Esophagus squamous epithelium (tissue), 5 donors: ENCODE measurements around the gene ATXN1. TPM values are rescaled to one million over a fixed set of nuclear protein-coding genes. Genes with fewer than 3 reads are reported as not detected.
"Not testable (repeated sequence)": the region's sequence is repeated elsewhere in the genome, so short reads cannot be mapped to it uniquely, and the experiment has no call there.

Source experiments
- DNase-seq: peaks from one replicate; lab custom pipeline; 2025; lab: John Stamatoyannopoulos, UW
- H3K27ac ChIP-seq, 4 donors: fragments of 200-600 bp; sonication (generic); one replicate each; pipeline ENCODE4 v1.5.1; 2016 to 2019; ENCODE audit warnings: mild to moderate bottlenecking in 1 of 4
- H3K27me3 ChIP-seq, 4 donors: fragments of 200-600 bp; sonication (generic); 1 replicate in 3 of 4; 2 replicates in 1 of 4; pipeline versions ENCODE4 v1.5.1 to v1.6.0; 2017 to 2021; ENCODE audit warnings: antibody characterized with exemption in 1 of 4
- H3K36me3 ChIP-seq, 3 donors: fragments of 200-600 bp; sonication (generic); one replicate each; pipeline ENCODE4 v1.5.1; 2016 to 2019
- H3K4me1 ChIP-seq, 3 donors: fragments of 200-600 bp; sonication (generic); one replicate each; pipeline ENCODE4 v1.5.1; 2017 to 2019
- H3K4me3 ChIP-seq, 4 donors: fragments of 200-600 bp; sonication (generic); 1 replicate in 3 of 4; 2 replicates in 1 of 4; pipeline ENCODE4 v1.5.1; 2016 to 2019; ENCODE audit warnings: mild to moderate bottlenecking in 2 of 4, moderate library complexity in 1 of 4
- H3K9me3 ChIP-seq, 3 donors: fragments of 200-600 bp; sonication (generic); one replicate each; pipeline ENCODE4 v1.5.1; 2016 to 2019
- CTCF ChIP-seq, 6 experiments: fragments of 450-650 bp in 4 of 6; fragments of 200-600 bp in 2 of 6; sonication (generic) in 2 of 6; IDR thresholded peaks; one replicate each; pipeline ENCODE4 v1.5.1; 2016 to 2019; ENCODE audit warnings: antibody characterized with exemption in 6 of 6, mild to moderate bottlenecking in 4 of 6, moderate library complexity in 4 of 6
- POLR2A ChIP-seq, 4 donors: fragments of 450-650 bp; IDR thresholded peaks; one replicate each; pipeline ENCODE4 v1.6.1; 2017; ENCODE audit warnings: antibody characterized with exemption in 4 of 4, mild to moderate bottlenecking in 4 of 4, moderate library complexity in 3 of 4
- WGBS, 2 donors: methylation state at CpG; one replicate each; pipeline ENCODE4 v1.1.5; 2018; 5-methylcytosine and 5-hydroxymethylcytosine counted together
- intact Hi-C: fragments of 100-400 bp; cut with DNase I; formaldehyde crosslinking; loops from one replicate; pipeline ENCODE4 v1.15.0; 2022
- total RNA-seq, 4 donors: library from RNA; depleted of rRNA; stranded (reverse); fragments of >200 nt; gene quantifications; one replicate each; pipeline ENCODE4 v1.1.0, GENCODE V29; 2016
- donor health status: DM: yes; HTN: yes; CAD: no.

ATXN1 gene
- total RNA-seq, 4 donors from 2014 or later: 17.5 to 50.5 (median 28.5) TPM

GRCh38 chr6:16623029-16623653 is 138.1 kb downstream of the ATXN1 start:
- Histone ChIP-seq H3K27me3 (no peaks in the 10 kb centered on the region), H3K9me3 (no peaks in the 10 kb centered on the region), H3K4me3 (no peak overlapping the region), H3K36me3 (peaks cover 0 to 4% (median 0%) of the 10 kb centered on the region in 3 donors), H3K27ac (no peak overlapping the region), H3K4me1 (peaks cover 0 to 25% (median 8%) of the 10 kb centered on the region in 3 donors)
- no peak for TF ChIP-seq CTCF (IDR thresholded peaks at IDR 0.05)
- no peak for TF ChIP-seq POLR2A (IDR thresholded peaks at IDR 0.05)
- intact Hi-C loops: no loop called here
- 39 to 83% methylated on average over 3 of the region's 3 CpGs for WGBS, 2 donors
- DNase-seq: no peak

GRCh38 chr6:16622193-16622592 is 139.1 kb downstream of the ATXN1 start:
- H3K27me3 ChIP-seq: no peaks in the 10 kb centered on the region
- 82 to 86% methylated on average over 5 of the region's 5 CpGs for WGBS, 2 donors

GRCh38 chr6:16621002-16621401 is 140.3 kb downstream of the ATXN1 start:
- no peak overlapping the region for H3K27ac ChIP-seq
- H3K4me3 ChIP-seq: no peak overlapping the region
- intact Hi-C loops: no loop called here
- no peak for DNase-seq
- TF ChIP-seq POLR2A (IDR thresholded peaks at IDR 0.05) (no peak), CTCF (IDR thresholded peaks at IDR 0.05) (no peak)
- peaks cover 0 to 25% (median 8%) of the 10 kb centered on the region in 3 donors for H3K4me1 ChIP-seq
- no peaks in the 10 kb centered on the region for H3K36me3 ChIP-seq
- WGBS, 2 donors: 67 to 74% methylated on average over 6 of the region's 6 CpGs
- no peaks in the 10 kb centered on the region for H3K27me3 ChIP-seq
- no peaks in the 10 kb centered on the region for H3K9me3 ChIP-seq

More at GRCh38 chr6:16622193-16622592, 139.1 kb downstream of the ATXN1 start:
- no peaks in the 10 kb centered on the region for H3K9me3 ChIP-seq
- peaks cover 0 to 25% (median 8%) of the 10 kb centered on the region in 3 donors for H3K4me1 ChIP-seq
- peaks cover 0 to under 1% (median 0%) of the 10 kb centered on the region in 3 donors for H3K36me3 ChIP-seq
- DNase-seq: no peak
- no peak overlapping the region for H3K4me3 ChIP-seq
- TF ChIP-seq CTCF (IDR thresholded peaks at IDR 0.05): no peak
- no peak for TF ChIP-seq POLR2A (IDR thresholded peaks at IDR 0.05)
- intact Hi-C loops: no loop called here
- H3K27ac ChIP-seq: no peak overlapping the region

GRCh38 chr6:16619777-16620176 is 141.5 kb downstream of the ATXN1 start:
- TF ChIP-seq CTCF (IDR thresholded peaks at IDR 0.05): no peak
- Histone ChIP-seq H3K9me3 (no peaks in the 10 kb centered on the region), H3K27me3 (no peaks in the 10 kb centered on the region), H3K36me3 (peaks cover 0 to 4% (median 0%) of the 10 kb centered on the region in 3 donors), H3K4me1 (peaks cover 0 to 25% (median 8%) of the 10 kb centered on the region in 3 donors), H3K4me3 (no peak overlapping the region), H3K27ac (no peak overlapping the region)
- intact Hi-C loops: no loop called here
- WGBS, 2 donors: 85 to 92% methylated on average over 2 of the region's 2 CpGs
- no peak for DNase-seq

- 45 to 61% methylated on average over 2 of the region's 2 CpGs for WGBS, 2 donors
- no peak for DNase-seq
- Histone ChIP-seq H3K4me1 (peaks cover 0 to 25% (median 8%) of the 10 kb centered on the region in 3 donors), H3K36me3 (peaks cover 0 to 8% (median 0%) of the 10 kb centered on the region in 3 donors), H3K27me3 (no peaks in the 10 kb centered on the region), H3K9me3 (no peaks in the 10 kb centered on the region), H3K4me3 (no peak overlapping the region), H3K27ac (no peak overlapping the region)
- no peak for TF ChIP-seq POLR2A (IDR thresholded peaks at IDR 0.05)
- no peak for TF ChIP-seq CTCF (IDR thresholded peaks at IDR 0.05)
- intact Hi-C loops: no loop called here
Observed at GRCh38 chr6:16618962-16619361, 142.3 kb downstream of the ATXN1 start.

GRCh38 chr6:16615215-16615614 is 146.0 kb downstream of the ATXN1 start:
- H3K9me3 ChIP-seq, intact Hi-C loops, H3K4me3 ChIP-seq, H3K4me1 ChIP-seq, H3K27ac ChIP-seq, DNase-seq, H3K27me3 ChIP-seq: not testable (repeated sequence)
- H3K36me3 ChIP-seq: peaks cover 0 to 16% (median 0%) of the 10 kb centered on the region in 3 donors
- 94% methylated on average over 3 of the region's 6 CpGs; no CpG with 5 or more reads in 1 of the 2 donors for WGBS, 2 donors

- 100% methylated on average over 1 to 2 of the region's 3 CpGs for WGBS, 2 donors
- H3K4me1 ChIP-seq, H3K9me3 ChIP-seq, H3K27ac ChIP-seq, H3K27me3 ChIP-seq, H3K4me3 ChIP-seq, DNase-seq, intact Hi-C loops: not testable (repeated sequence)
- peaks cover 0 to 19% (median 0%) of the 10 kb centered on the region in 3 donors for H3K36me3 ChIP-seq
Observed at GRCh38 chr6:16614143-16614542, 147.1 kb downstream of the ATXN1 start.

- WGBS, 2 donors: 91 to 94% methylated on average over 2 of the region's 2 CpGs
Observed at GRCh38 chr6:16613504-16613903, 147.8 kb downstream of the ATXN1 start.

More at GRCh38 chr6:16613504-16613903, 147.8 kb downstream of the ATXN1 start:
- DNase-seq, intact Hi-C loops, H3K4me1 ChIP-seq, H3K4me3 ChIP-seq, H3K9me3 ChIP-seq, H3K27me3 ChIP-seq, H3K27ac ChIP-seq: not testable (repeated sequence)
- peaks cover 0 to 25% (median 0%) of the 10 kb centered on the region in 3 donors for H3K36me3 ChIP-seq
